Osteoblast (primary cell): ENCODE data around the gene RHBG. TPM values are rescaled to one million over a fixed set of nuclear protein-coding genes. Genes with fewer than 3 reads are reported as not detected.

Experiments
- DNase-seq: peaks from one replicate; pipeline ENCODE4 v3.0.0; 2011; ENCODE audit warnings: low spot score, mixed read lengths; ENCODE audit not compliant: insufficient read length; ENCODE audit errors: missing footprints
- H2AFZ ChIP-seq: 2 replicates; pipeline ENCODE4 v1.6.0; 2011; ENCODE audit warnings: mild to moderate bottlenecking, low read length
- H3K27ac ChIP-seq: 2 replicates; pipeline ENCODE4 v1.5.1; 2011; ENCODE audit warnings: mild to moderate bottlenecking, low read depth, low read length, moderate library complexity
- H3K27me3 ChIP-seq: 2 replicates; pipeline ENCODE4 v1.6.0; 2012; ENCODE audit warnings: mild to moderate bottlenecking, control low read depth, inconsistent platforms, low read length, moderate library complexity; ENCODE audit not compliant: insufficient read depth
- H3K36me3 ChIP-seq: 2 replicates; pipeline ENCODE4 v1.5.1; 2011; ENCODE audit warnings: mild to moderate bottlenecking, low read length, control low read depth, moderate library complexity; ENCODE audit not compliant: insufficient read depth
- H3K4me1 ChIP-seq: 2 replicates; pipeline ENCODE4 v1.5.1; 2011; ENCODE audit warnings: mild to moderate bottlenecking, low read length, control low read depth, moderate library complexity; ENCODE audit not compliant: insufficient read depth
- H3K4me2 ChIP-seq: 2 replicates; pipeline ENCODE4 v1.6.0; 2011; ENCODE audit warnings: mild to moderate bottlenecking, low read length; ENCODE audit not compliant: insufficient read depth
- H3K4me3 ChIP-seq: fragments of 200-600 bp; sonication (generic); 3 replicates; pipeline ENCODE4 v1.5.1; 2012; ENCODE audit warnings: mild to moderate bottlenecking, low read length, inconsistent platforms; ENCODE audit not compliant: insufficient read depth
- H3K79me2 ChIP-seq: 2 replicates; pipeline ENCODE4 v1.6.0; 2012; ENCODE audit warnings: mild to moderate bottlenecking, low read length, control low read depth, inconsistent platforms; ENCODE audit not compliant: insufficient read depth
- H3K9me3 ChIP-seq: 2 replicates; pipeline ENCODE4 v1.5.1; 2011; ENCODE audit warnings: low read depth, low read length, control low read depth
- H4K20me1 ChIP-seq: 2 replicates; pipeline ENCODE4 v1.6.0; 2012; ENCODE audit warnings: mild to moderate bottlenecking, low read length, control low read depth; ENCODE audit not compliant: insufficient read depth
- CTCF ChIP-seq: IDR thresholded peaks from 2 replicates; pipeline ENCODE4 v1.5.1; 2011; ENCODE audit warnings: mild to moderate bottlenecking, low read depth, low read length, moderate library complexity; ENCODE audit errors: extremely low read depth
- total RNA-seq: library from RNA; depleted of rRNA; stranded (reverse); fragments of >200 nt; gene quantifications from 2 replicates; pipeline ENCODE4 v1.2.3, GENCODE V29; 2012

RHBG gene
- total RNA-seq, 1 donor, result not detected

GRCh38 chr1:156421062-156421938 lies 52.3 kb downstream of the RHBG start:
- Histone ChIP-seq H2AFZ (no peak overlapping the region), H4K20me1 (no peaks in the 10 kb centered on the region), H3K4me1 (peaks cover 3% of the 10 kb centered on the region), H3K9me3 (no peaks in the 10 kb centered on the region), H3K4me3 (peak overlapping the region; percentile 5), H3K27ac (no peak overlapping the region), H3K4me2 (peak overlapping the region; percentile 36), H3K27me3 (peaks cover 95% of the 10 kb centered on the region), H3K79me2 (no peaks in the 10 kb centered on the region), H3K36me3 (no peaks in the 10 kb centered on the region)
- no peak for TF ChIP-seq CTCF
- peak; percentile 98 for DNase-seq

GRCh38 chr1:156421939-156422601 lies 53.1 kb downstream of the RHBG start:
- Histone ChIP-seq H3K4me1 (peaks cover 3% of the 10 kb centered on the region), H4K20me1 (no peaks in the 10 kb centered on the region), H2AFZ (no peak overlapping the region), H3K4me3 (no peak overlapping the region), H3K36me3 (no peaks in the 10 kb centered on the region), H3K27me3 (peaks cover 96% of the 10 kb centered on the region), H3K27ac (no peak overlapping the region), H3K79me2 (no peaks in the 10 kb centered on the region), H3K4me2 (peak overlapping the region; percentile 36), H3K9me3 (no peaks in the 10 kb centered on the region)
- peak; percentile 35 for DNase-seq
- no peak for TF ChIP-seq CTCF

- Histone ChIP-seq H3K27ac (no peak overlapping the region), H4K20me1 (no peaks in the 10 kb centered on the region), H3K4me2 (no peak overlapping the region), H3K9me3 (no peaks in the 10 kb centered on the region), H3K4me1 (peaks cover 3% of the 10 kb centered on the region), H2AFZ (no peak overlapping the region), H3K27me3 (peaks cover 96% of the 10 kb centered on the region), H3K4me3 (no peak overlapping the region), H3K79me2 (no peaks in the 10 kb centered on the region), H3K36me3 (no peaks in the 10 kb centered on the region)
- TF ChIP-seq CTCF, result no peak
- DNase-seq, result peak; percentile 69
These were observed 53.6 kb downstream of the RHBG start for GRCh38 chr1:156422602-156423091.
